HCT116 (cell line): ENCODE measurements around the gene CHFR. TPM values are rescaled to one million over a fixed set of nuclear protein-coding genes. Genes with fewer than 3 reads are reported as not detected.

ENCODE experiments used
- ATAC-seq: fragments of 200-7000 bp; cut with Tn5 transposase; 2 replicates; pipeline ENCODE4 v1.9.1; 2020; ENCODE audit warnings: mild to moderate bottlenecking, moderate library complexity
- BruUV-seq: library from RNA; stranded (reverse); fragments of 400-500 nt; replicated peaks from 2 replicates; lab custom pipeline; 2021; lab: Mats Ljungman, UMichigan
- CTCF ChIA-PET: fragments of 300-600 bp; sonication (Branson Sonifier 250); formaldehyde crosslinking; loops from one replicate; lab custom pipeline; 2021; ENCODE audit warnings: antibody characterized with exemption; lab: Charles Lee
- POLR2A ChIA-PET: fragments of 300-600, 350-600 bp; sonication (Branson Sonifier 250); formaldehyde crosslinking; loops from one replicate; lab custom pipeline; 2021; ENCODE audit warnings: antibody characterized with exemption; lab: Charles Lee
- RAD21 ChIA-PET, 2 experiments: fragments of 300-600 bp; sonication (Branson Sonifier 250); formaldehyde crosslinking; loops; one replicate each; lab custom pipeline; 2023; ENCODE audit warnings: low total read pairs in 2 of 2; ENCODE audit not compliant: uncharacterized antibody in 2 of 2, unreplicated experiment in 2 of 2, low non-redundant PET in 1 of 2; lab: Charles Lee
- DNase-seq: peaks from one replicate; pipeline ENCODE4 v3.0.0-alpha.2; 2010; ENCODE audit warnings: low read depth, low spot score
- H2AFZ ChIP-seq: fragments of 200-600 bp; shearing (Covaris generic), sonication (generic); 2 replicates; pipeline ENCODE4 v1.6.1; 2017; ENCODE audit warnings: low read depth, mixed run types, mixed read lengths, antibody characterized with exemption, low read length; ENCODE audit not compliant: poor library complexity, severe bottlenecking
- H3K27ac ChIP-seq: 2 replicates; pipeline ENCODE4 v1.5.1; 2012; ENCODE audit warnings: low read depth, low read length
- H3K27me3 ChIP-seq: fragments of 200-600 bp; sonication (generic); 2 replicates; pipeline ENCODE4 v1.6.1; 2016; ENCODE audit warnings: mixed run types, low read length, mixed read lengths; ENCODE audit not compliant: insufficient read depth
- H3K36me3 ChIP-seq, 2 experiments: fragments of 200-500 bp in 1 of 2; fragments of 200-600 bp in 1 of 2; sonication (Bioruptor generic) in 1 of 2; sonication (generic) in 1 of 2; 2 replicates each; pipeline versions ENCODE4 v1.5.1 to v1.6.1; 2014 to 2016; ENCODE audit warnings: low read length in 2 of 2, inconsistent platforms in 1 of 2, mixed read lengths in 1 of 2, mixed run types in 1 of 2; ENCODE audit not compliant: insufficient read depth in 2 of 2, control insufficient read depth in 1 of 2
- H3K4me1 ChIP-seq, 2 experiments: fragments of 200-600 bp in 1 of 2; sonication (generic) in 1 of 2; 2 replicates each; pipeline versions ENCODE4 v1.5.1 to v1.6.1; 2012 to 2017; ENCODE audit warnings: low read length in 2 of 2, inconsistent platforms in 1 of 2, mild to moderate bottlenecking in 1 of 2, mixed read lengths in 1 of 2, mixed run types in 1 of 2, moderate library complexity in 1 of 2; ENCODE audit not compliant: insufficient read depth in 2 of 2, control insufficient read depth in 1 of 2
- H3K4me2 ChIP-seq: fragments of 200-600 bp; sonication (generic); 2 replicates; pipeline ENCODE4 v1.6.1; 2017; ENCODE audit warnings: mixed run types, low read length, mixed read lengths
- H3K4me3 ChIP-seq, 2 experiments: fragments of 200-600 bp in 1 of 2; sonication (generic) in 1 of 2; replicated peaks in 1 of 2; 2 replicates each; pipeline ENCODE4 v1.5.1; 2011 to 2016; ENCODE audit warnings: low read length in 2 of 2, control low read depth in 1 of 2, low read depth in 1 of 2, mild to moderate bottlenecking in 1 of 2, mixed read lengths in 1 of 2, mixed run types in 1 of 2
- H3K79me2 ChIP-seq: fragments of 200-600 bp; sonication (generic); 2 replicates; pipeline ENCODE4 v1.6.1; 2017; ENCODE audit warnings: mild to moderate bottlenecking, mixed run types, low read length, moderate library complexity, mixed read lengths; ENCODE audit not compliant: insufficient read depth
- H3K9ac ChIP-seq: fragments of 200-600 bp; sonication (generic); 2 replicates; pipeline ENCODE4 v1.6.1; 2016; ENCODE audit warnings: low read length, mixed read lengths
- H3K9me2 ChIP-seq: fragments of 200-600 bp; sonication (generic), shearing (Covaris generic); 2 replicates; pipeline ENCODE4 v1.6.1; 2017; ENCODE audit warnings: mixed run types, mild to moderate bottlenecking, moderate library complexity; ENCODE audit not compliant: insufficient read depth
- H3K9me3 ChIP-seq, 2 experiments: fragments of 200-500 bp in 1 of 2; fragments of 200-600 bp in 1 of 2; sonication (Bioruptor generic) in 1 of 2; sonication (generic) in 1 of 2; 2 replicates each; pipeline ENCODE4 v1.6.1; 2014 to 2017; ENCODE audit warnings: low read length in 2 of 2, mixed read lengths in 2 of 2, inconsistent platforms in 1 of 2, low read depth in 1 of 2, mild to moderate bottlenecking in 1 of 2, mixed run types in 1 of 2, moderate library complexity in 1 of 2; ENCODE audit not compliant: control insufficient read depth in 1 of 2, insufficient read depth in 1 of 2
- H4K20me1 ChIP-seq: fragments of 200-600 bp; sonication (generic), shearing (Covaris generic); 2 replicates; pipeline ENCODE4 v1.6.1; 2017; ENCODE audit warnings: mixed run types, mild to moderate bottlenecking, moderate library complexity; ENCODE audit not compliant: insufficient read depth
- CBX3 ChIP-seq: IDR thresholded peaks from 2 replicates; pipeline ENCODE4 v1.6.1; 2012; ENCODE audit warnings: low read depth
- CEBPB ChIP-seq: IDR thresholded peaks from 2 replicates; pipeline ENCODE4 v1.6.1; 2012; ENCODE audit warnings: low read depth
- EGR1 ChIP-seq: IDR thresholded peaks from 2 replicates; pipeline ENCODE4 v1.6.1; 2012; ENCODE audit warnings: low read depth
- FOSL1 ChIP-seq: IDR thresholded peaks from 2 replicates; pipeline ENCODE4 v1.6.1; 2012; ENCODE audit warnings: low read depth
- SP1 ChIP-seq: IDR thresholded peaks from 2 replicates; pipeline ENCODE4 v1.6.1; 2012; ENCODE audit warnings: low read depth
- SRF ChIP-seq: IDR thresholded peaks from 2 replicates; pipeline ENCODE4 v1.6.1; 2012; ENCODE audit warnings: low read depth
- YY1 ChIP-seq: IDR thresholded peaks from 2 replicates; pipeline ENCODE4 v1.6.1; 2011; ENCODE audit warnings: low read length, low read depth, moderate library complexity, mild to moderate bottlenecking; ENCODE audit not compliant: insufficient replicate concordance; ENCODE audit errors: extremely low read depth
- ZNF274 ChIP-seq: fragments of 200-500 bp; sonication (Bioruptor generic); IDR thresholded peaks from 2 replicates; pipeline ENCODE4 v1.6.1; 2014; ENCODE audit warnings: mild to moderate bottlenecking, low read depth, low read length, inconsistent platforms
- intact Hi-C: fragments of 100-400 bp; cut with micrococcal nuclease; formaldehyde crosslinking; loops from 2 replicates; pipeline ENCODE4 v1.10.0; 2022
- total RNA-seq: library from RNA; stranded (reverse); gene quantifications from one replicate; pipeline ENCODE4 v1.2.1, GENCODE V29; 2021; ENCODE audit not compliant: unreplicated experiment

Gene CHFR
- total RNA-seq, 1 experiment from 2014 or later = 0.39 TPM

DNA sequence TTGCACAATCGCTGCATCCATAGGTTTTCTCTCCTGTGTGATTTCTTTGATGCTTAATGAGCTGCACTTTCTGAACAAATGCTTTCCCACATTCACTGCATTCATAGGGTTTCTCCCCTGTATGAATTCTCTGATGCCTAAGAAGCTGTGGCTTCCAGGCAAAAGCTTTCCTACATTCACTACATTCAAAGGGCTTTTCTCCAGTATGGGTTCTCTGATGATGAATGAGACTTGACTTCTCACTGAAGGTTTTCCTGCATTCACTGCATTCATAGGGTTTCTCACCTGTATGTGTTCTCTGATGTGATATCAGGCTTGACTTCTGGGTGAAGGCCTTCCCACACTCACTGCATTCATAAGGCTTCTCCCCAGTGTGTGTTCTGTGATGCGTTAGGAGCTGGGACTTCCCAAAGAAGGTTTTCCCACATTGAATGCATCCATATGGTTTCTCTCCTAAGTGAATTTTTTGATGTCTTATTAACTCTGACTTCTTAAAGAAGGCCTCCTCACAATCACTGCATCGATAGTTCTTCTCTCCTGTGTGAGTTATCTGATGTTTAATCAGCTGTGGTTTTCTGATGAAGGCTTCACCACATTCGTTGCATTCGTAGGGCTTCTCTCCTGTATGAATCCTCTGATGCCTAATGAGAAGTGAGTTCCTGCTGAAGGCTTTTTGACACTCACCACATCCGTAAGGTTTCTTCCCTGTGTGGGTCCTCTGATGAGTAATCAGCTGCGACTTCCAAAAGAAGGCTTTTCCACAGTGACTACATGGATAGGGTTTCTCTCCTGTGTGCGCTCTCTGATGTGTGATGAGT lies 38.4 kb upstream of the CHFR start (continued):
- TF ChIP-seq SRF = no peak
- no peak for TF ChIP-seq YY1
- no peak for TF ChIP-seq EGR1
- TF ChIP-seq ZNF274 = no peak; the same call in none of the 2 replicates

DNA sequence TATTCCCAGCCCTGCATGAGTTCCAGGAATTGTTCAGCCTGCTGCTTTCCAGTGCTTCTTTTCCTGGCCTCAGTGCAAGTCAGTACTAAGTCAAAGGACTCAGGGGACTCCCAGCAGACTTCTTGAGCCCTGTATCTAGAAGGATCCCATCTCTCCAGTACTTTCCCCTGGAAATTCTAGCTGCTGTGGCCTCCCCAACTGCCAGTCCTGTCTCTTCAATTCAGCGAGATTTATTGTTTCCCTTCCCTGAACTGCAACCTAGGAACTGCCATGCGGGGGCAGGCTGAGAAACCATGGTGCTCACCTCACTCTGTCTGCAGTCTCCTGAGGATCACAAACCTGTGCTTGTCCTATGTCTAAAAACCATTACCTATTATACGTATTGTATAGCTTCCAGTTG lies 37.0 kb upstream of the CHFR start:
- no peak overlapping the region for H3K4me2 ChIP-seq
- H3K9ac ChIP-seq = no peak overlapping the region
- no peak overlapping the region for H3K4me3 ChIP-seq
- no peaks in the 10 kb centered on the region for H3K4me1 ChIP-seq
- H3K27me3 ChIP-seq = no peaks in the 10 kb centered on the region
- H3K36me3 ChIP-seq = no peaks in the 10 kb centered on the region; a peak in 1 of 4 replicates
- H3K9me3 ChIP-seq = peaks cover 36 to 45% of the 10 kb centered on the region in 2 experiments; a peak in 3 of 4 replicates
- no peaks in the 10 kb centered on the region for H4K20me1 ChIP-seq
- POLR2A ChIA-PET = no interaction called here
- CTCF ChIA-PET = no interaction called here
- no peaks in the 10 kb centered on the region for H3K79me2 ChIP-seq
- intact Hi-C loops = loop anchor here (5.0 kb wide), 1 partner anchor 237 kb away; the partner anchor contains the start of genes POLE and PXMP2
- RAD21 ChIA-PET = no interaction called here
- TF ChIP-seq CEBPB (no peak), EGR1 (no peak), CBX3 (no peak), SP1 (no peak), FOSL1 (no peak)
- ATAC-seq = no peak
- H3K27ac ChIP-seq = no peak overlapping the region
- BruUV-seq = no TSS peak
- no peak for DNase-seq
- H2AFZ ChIP-seq = no peak overlapping the region
- no peaks in the 10 kb centered on the region for H3K9me2 ChIP-seq
